ENCODE data around the gene ZNF79. TPM values are rescaled to one million over a fixed set of nuclear protein-coding genes. Genes with fewer than 3 reads are reported as not detected.

The ZNF79 gene
- 10.5 and 15.2 TPM in 2 replicates for total RNA-seq

DNA sequence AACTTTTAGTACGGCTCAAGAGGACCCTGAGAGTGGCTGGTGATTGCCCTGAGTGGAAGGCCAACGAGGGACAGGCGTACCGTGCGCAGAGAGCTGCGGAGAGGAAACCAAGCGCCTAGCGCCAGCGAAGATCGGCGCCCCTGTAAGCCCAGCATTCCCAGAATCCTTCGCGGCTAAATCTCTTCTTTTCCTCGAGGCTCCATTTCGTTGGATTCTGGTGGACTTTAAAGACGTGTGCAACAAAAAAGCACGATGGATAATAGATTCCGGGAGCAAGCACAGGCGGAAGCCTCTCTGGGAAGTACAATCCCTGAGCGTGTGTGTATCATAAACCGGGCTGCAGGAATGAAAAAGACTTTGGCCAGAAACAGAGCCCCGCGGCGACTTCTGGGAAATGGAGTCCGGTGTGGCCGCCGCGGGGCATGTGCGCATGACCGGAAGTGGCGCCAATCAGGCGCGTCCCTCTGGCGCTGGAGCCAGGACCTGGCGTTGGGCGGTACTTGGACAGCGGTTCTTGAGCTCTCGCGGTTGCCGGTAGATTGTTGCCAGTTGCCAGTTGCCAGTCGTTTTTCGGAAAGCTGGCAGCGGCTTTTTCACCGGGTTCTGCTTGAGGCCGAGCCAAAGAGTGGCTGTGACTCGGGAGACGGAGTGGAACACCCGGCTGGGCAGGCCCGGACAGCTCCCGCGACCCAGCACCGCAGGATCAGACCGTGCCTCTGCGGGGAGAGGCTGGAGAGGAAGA is at the start of gene ZNF79:
ZNF79 (plus strand) TSS at position 449 of the 742 bp plus-strand sequence. CDS start 406 bp downstream, outside the sequence.

DNA sequence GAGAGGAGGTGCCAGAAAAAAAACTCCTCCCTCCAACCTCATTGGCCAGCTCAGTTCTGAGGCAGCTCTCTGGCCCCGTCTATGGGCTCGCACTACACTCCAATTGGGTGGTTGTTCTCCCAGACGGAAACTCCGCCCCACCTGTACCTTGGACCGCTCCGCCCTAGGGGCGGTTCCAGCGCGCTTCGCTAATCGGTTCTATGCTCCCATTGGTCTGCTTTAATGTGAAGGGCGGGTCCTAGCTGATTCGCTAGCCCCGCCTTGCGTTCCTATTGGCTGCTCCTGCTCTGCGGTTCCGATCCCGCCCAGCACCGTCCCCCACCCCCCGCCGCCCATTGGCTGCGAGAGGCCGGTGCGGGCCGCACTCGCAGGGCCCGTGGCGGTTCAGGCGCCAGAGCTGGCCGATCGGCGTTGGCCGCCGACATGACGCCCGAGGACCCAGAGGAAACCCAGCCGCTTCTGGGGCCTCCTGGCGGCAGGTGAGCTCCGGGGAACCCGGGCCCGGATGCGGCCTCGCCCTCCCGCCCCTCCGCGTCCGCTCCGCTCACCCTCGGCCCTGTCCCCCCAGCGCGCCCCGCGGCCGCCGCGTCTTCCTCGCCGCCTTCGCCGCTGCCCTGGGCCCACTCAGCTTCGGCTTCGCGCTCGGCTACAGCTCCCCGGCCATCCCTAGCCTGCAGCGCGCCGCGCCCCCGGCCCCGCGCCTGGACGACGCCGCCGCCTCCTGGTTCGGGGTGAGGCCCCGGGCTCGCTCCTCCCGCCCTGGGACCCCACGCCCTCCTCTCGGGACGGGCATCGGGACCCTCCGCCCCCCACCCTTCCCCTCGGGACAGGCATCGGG is 27.2 kb upstream of the ZNF79 start, which contains the start of gene SLC2A8:
SLC2A8 (plus strand) TSS at position 362 of the 838 bp plus-strand sequence; CDS start at position 424, 62 bp downstream.

DNA sequence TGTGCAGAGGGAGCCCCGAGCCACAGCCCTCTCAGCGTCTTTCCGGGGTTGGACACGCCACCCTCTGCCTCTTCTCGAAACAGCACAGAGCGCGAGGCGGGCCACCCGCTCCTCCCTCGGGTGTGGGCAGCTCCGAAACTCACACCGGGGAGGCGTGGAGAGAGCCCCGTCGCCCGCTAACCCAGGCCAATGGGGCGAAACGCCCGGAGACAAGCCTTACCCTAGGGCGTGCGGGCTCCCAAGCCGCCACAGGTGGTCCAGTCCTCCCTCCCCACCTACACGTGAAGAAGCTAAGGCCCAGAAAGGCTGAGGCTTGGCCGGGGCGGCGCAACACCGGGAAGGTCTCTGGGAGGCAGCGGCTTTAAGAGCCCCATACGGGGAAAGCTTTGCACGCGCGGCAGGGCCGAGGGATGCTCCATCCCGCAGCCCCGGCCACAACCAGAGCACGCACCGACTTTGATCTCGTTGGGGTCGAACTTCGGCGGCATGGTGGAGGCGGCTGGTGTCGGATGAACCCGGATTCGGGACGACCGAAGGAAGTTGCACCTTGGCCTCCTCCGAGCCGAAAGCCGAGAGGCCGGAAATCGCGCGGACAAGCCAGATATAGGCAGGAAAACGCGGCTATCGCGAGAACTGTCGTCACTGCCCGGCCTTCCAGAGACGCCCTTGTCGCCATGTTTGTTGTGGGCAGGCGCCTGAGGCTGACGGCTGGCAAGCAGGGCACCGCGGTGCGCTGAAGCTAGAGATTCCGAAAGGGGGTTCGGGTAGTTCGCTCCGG is 26.8 kb downstream of the ZNF79 start, which contains the start of the genes LRSAM1 and RPL12:
LRSAM1 (plus strand) TSS at position 681 of the 778 bp plus-strand sequence. CDS start 3,018 bp downstream, outside the sequence.
RPL12 (minus strand) TSS at position 577 of the 778 bp plus-strand sequence; CDS start at position 488, 89 bp downstream.

Other genes starting within 250 kb of the ZNF79 start
- 1.3 and 8.2 TPM in 2 replicates for gene GARNL3, start 159.6 kb upstream of the ZNF79 start, total RNA-seq
- gene SLC2A8, start 27.2 kb upstream of the ZNF79 start, total RNA-seq: 5.6 and 7.3 TPM in 2 replicates
- 1,132 and 1,340 TPM in 2 replicates for gene RPL12, start 27.0 kb downstream of the ZNF79 start, total RNA-seq
- 9.3 and 11.3 TPM in 2 replicates for gene LRSAM1, start 27.1 kb downstream of the ZNF79 start, total RNA-seq
- 19.6 and 23.4 TPM in 2 replicates for gene STXBP1, start 187.9 kb downstream of the ZNF79 start, total RNA-seq